ENCODE results near the gene HGFAC.

Gene HGFAC

GRCh38 chr4:3464349-3464905 lies 22.7 kb downstream of the HGFAC start:
- DNase-seq: no peak

- DNase-seq: no peak
Observed at GRCh38 chr4:3464911-3465697, 23.3 kb downstream of the HGFAC start.

- DNase-seq: no peak
Observed at GRCh38 chr4:3465698-3466671, 24.2 kb downstream of the HGFAC start.

GRCh38 chr4:3466691-3467600 lies 25.2 kb downstream of the HGFAC start:
- no peak for DNase-seq

GRCh38 chr4:3467601-3468031 lies 25.8 kb downstream of the HGFAC start:
- DNase-seq: no peak

GRCh38 chr4:3468154-3468553 lies 26.4 kb downstream of the HGFAC start:
- DNase-seq: no peak

GRCh38 chr4:3468804-3469203 lies 27.0 kb downstream of the HGFAC start:
- no peak for DNase-seq

- no peak for DNase-seq
Observed at GRCh38 chr4:3469386-3470243, 27.8 kb downstream of the HGFAC start.

GRCh38 chr4:3470244-3471097 lies 28.7 kb downstream of the HGFAC start:
- DNase-seq: no peak

GRCh38 chr4:3471098-3471760 lies 29.5 kb downstream of the HGFAC start:
- DNase-seq: no peak

GRCh38 chr4:3471886-3472285 lies 30.1 kb downstream of the HGFAC start:
- DNase-seq: no peak

- no peak for DNase-seq
Observed at GRCh38 chr4:3472411-3473141, 30.8 kb downstream of the HGFAC start.

GRCh38 chr4:3473181-3473950 lies 31.6 kb downstream of the HGFAC start:
- no peak for DNase-seq

- DNase-seq: no peak
Observed at GRCh38 chr4:3473996-3474765, 32.4 kb downstream of the HGFAC start.

- DNase-seq: no peak
Observed at GRCh38 chr4:3475041-3475712, 33.4 kb downstream of the HGFAC start.

- DNase-seq: no peak
Observed at GRCh38 chr4:3475713-3476260, 34.0 kb downstream of the HGFAC start.

- DNase-seq: no peak
Observed at GRCh38 chr4:3476341-3476747, 34.6 kb downstream of the HGFAC start.

All from stimulated activated CD8-positive, alpha-beta memory T cell treated with anti-CD3 and anti-CD28 coated beads, Interleukin-4, amount 100 ng/mL, for 48 hours (primary cell).